ENCODE measurements around the gene LYST. TPM values are rescaled to one million over a fixed set of nuclear protein-coding genes. Genes with fewer than 3 reads are reported as not detected.

Gene LYST
- total RNA-seq, 4 donors from 2014 or later, result 22.8 to 46.7 (median 32.1) TPM

GRCh38 chr1:235748747-235749146, 118.0 kb downstream of the LYST start:
- H3K4me3 ChIP-seq, result no peak overlapping the region
- in situ Hi-C loops (cut with MboI; ENCODE audit: low pct_ligation_motif_present in 1 of 4, low pct_unique_long_range_greater_than_20kb in 1 of 4, low sequenced_read_pairs in 3 of 4), result loop anchor here in 1 of 4 donors (25.0 kb wide), 1 partner anchor 236 kb away; the partner anchor contains the start of gene B3GALNT2

GRCh38 chr1:235746245-235746644, 120.5 kb downstream of the LYST start:
- no peak overlapping the region for H3K4me3 ChIP-seq
- H3K9me3 ChIP-seq, result no peaks in the 10 kb centered on the region
- H3K27ac ChIP-seq, result no peak overlapping the region
- no peak for DNase-seq
- in situ Hi-C loops (cut with MboI; ENCODE audit: low pct_ligation_motif_present in 1 of 4, low pct_unique_long_range_greater_than_20kb in 1 of 4, low sequenced_read_pairs in 3 of 4) (loop anchor here in 1 of 4 donors (25.0 kb wide), 1 partner anchor 234 kb away; the partner anchor contains the start of gene B3GALNT2), intact Hi-C loops (cut with DNase I; ENCODE audit: low total_unique reads) (no loop called here)
- WGBS, 2 donors (ENCODE audit: low coverage in 1 of 2), result 87 to 91% methylated on average over 6 of the region's 6 CpGs
- H3K4me1 ChIP-seq, result no peaks in the 10 kb centered on the region
- H3K36me3 ChIP-seq, result peaks cover 0 to 47% (median 8%) of the 10 kb centered on the region in 4 donors
- TF ChIP-seq CTCF (IDR thresholded peaks at IDR 0.05), result no peak
- TF ChIP-seq EP300 (IDR thresholded peaks at IDR 0.05; ENCODE audit: low read depth), result no peak
- no peak for TF ChIP-seq POLR2AphosphoS5 (IDR thresholded peaks at IDR 0.05)
- TF ChIP-seq POLR2A (IDR thresholded peaks at IDR 0.05), result no peak
- H3K27me3 ChIP-seq, result no peaks in the 10 kb centered on the region

More at GRCh38 chr1:235748747-235749146, 118.0 kb downstream of the LYST start:
- no peak for TF ChIP-seq CTCF (IDR thresholded peaks at IDR 0.05)
- no peak for TF ChIP-seq EP300 (IDR thresholded peaks at IDR 0.05; ENCODE audit: low read depth)
- TF ChIP-seq POLR2A (IDR thresholded peaks at IDR 0.05), result no peak
- TF ChIP-seq POLR2AphosphoS5 (IDR thresholded peaks at IDR 0.05), result no peak
- intact Hi-C loops (cut with DNase I; ENCODE audit: low total_unique reads), result no loop called here
- H3K27me3 ChIP-seq, result no peaks in the 10 kb centered on the region
- no peaks in the 10 kb centered on the region for H3K9me3 ChIP-seq
- no peak for DNase-seq
- peaks cover 0 to 34% (median 6%) of the 10 kb centered on the region in 4 donors for H3K36me3 ChIP-seq
- no peaks in the 10 kb centered on the region for H3K4me1 ChIP-seq
- no peak overlapping the region for H3K27ac ChIP-seq
- WGBS, 2 donors (ENCODE audit: low coverage in 1 of 2), result 83 to 86% methylated on average over 2 of the region's 2 CpGs

GRCh38 chr1:235745503-235746136, 121.1 kb downstream of the LYST start:
- in situ Hi-C loops (cut with MboI; ENCODE audit: low pct_ligation_motif_present in 1 of 4, low pct_unique_long_range_greater_than_20kb in 1 of 4, low sequenced_read_pairs in 3 of 4) (loop anchor here in 1 of 4 donors (25.0 kb wide), 1 partner anchor 233 kb away; the partner anchor contains the start of gene B3GALNT2), intact Hi-C loops (cut with DNase I; ENCODE audit: low total_unique reads) (no loop called here)
- no peak for DNase-seq
- no peak overlapping the region for H3K27ac ChIP-seq
- TF ChIP-seq CTCF (IDR thresholded peaks at IDR 0.05) (no peak), EP300 (IDR thresholded peaks at IDR 0.05; ENCODE audit: low read depth) (no peak), POLR2A (IDR thresholded peaks at IDR 0.05) (no peak), POLR2AphosphoS5 (IDR thresholded peaks at IDR 0.05) (no peak)
- H3K27me3 ChIP-seq, result no peaks in the 10 kb centered on the region
- H3K9me3 ChIP-seq, result no peaks in the 10 kb centered on the region
- no peaks in the 10 kb centered on the region for H3K4me1 ChIP-seq
- 82 to 86% methylated on average over 4 of the region's 4 CpGs for WGBS, 2 donors (ENCODE audit: low coverage in 1 of 2)
- peaks cover 0 to 48% (median 8%) of the 10 kb centered on the region in 4 donors for H3K36me3 ChIP-seq
- no peak overlapping the region for H3K4me3 ChIP-seq

GRCh38 chr1:235742914-235743599, 123.6 kb downstream of the LYST start:
- Histone ChIP-seq H3K36me3 (peaks cover 0 to 51% (median 8%) of the 10 kb centered on the region in 4 donors), H3K4me1 (no peaks in the 10 kb centered on the region), H3K27me3 (no peaks in the 10 kb centered on the region), H3K4me3 (no peak overlapping the region), H3K9me3 (no peaks in the 10 kb centered on the region), H3K27ac (no peak overlapping the region)
- TF ChIP-seq CTCF (IDR thresholded peaks at IDR 0.05) (no peak), EP300 (IDR thresholded peaks at IDR 0.05; ENCODE audit: low read depth) (no peak), POLR2A (IDR thresholded peaks at IDR 0.05) (no peak), POLR2AphosphoS5 (IDR thresholded peaks at IDR 0.05) (no peak)
- intact Hi-C loops (cut with DNase I; ENCODE audit: low total_unique reads), result no loop called here
- DNase-seq, result no peak
- WGBS, 2 donors (ENCODE audit: low coverage in 1 of 2), result 91 to 94% methylated on average over 5 of the region's 5 CpGs
- in situ Hi-C loops (cut with MboI; ENCODE audit: low pct_ligation_motif_present in 1 of 4, low pct_unique_long_range_greater_than_20kb in 1 of 4, low sequenced_read_pairs in 3 of 4), result loop anchor here in 1 of 4 donors (25.0 kb wide), 1 partner anchor 231 kb away; the partner anchor contains the start of gene B3GALNT2
